HG02678 (cell line): ENCODE data around the gene WDR46.
"Not testable (repeated sequence)": the region's sequence is repeated elsewhere in the genome, so short reads cannot be mapped to it uniquely, and the experiment has no call there.

Experiments used
- ATAC-seq: cut with Tn5 transposase; IDR thresholded peaks from one replicate; pipeline ENCODE4 v1.9.1; 2021; ENCODE audit warnings: mild to moderate bottlenecking, moderate library complexity; ENCODE audit not compliant: unreplicated experiment

Gene WDR46

DNA sequence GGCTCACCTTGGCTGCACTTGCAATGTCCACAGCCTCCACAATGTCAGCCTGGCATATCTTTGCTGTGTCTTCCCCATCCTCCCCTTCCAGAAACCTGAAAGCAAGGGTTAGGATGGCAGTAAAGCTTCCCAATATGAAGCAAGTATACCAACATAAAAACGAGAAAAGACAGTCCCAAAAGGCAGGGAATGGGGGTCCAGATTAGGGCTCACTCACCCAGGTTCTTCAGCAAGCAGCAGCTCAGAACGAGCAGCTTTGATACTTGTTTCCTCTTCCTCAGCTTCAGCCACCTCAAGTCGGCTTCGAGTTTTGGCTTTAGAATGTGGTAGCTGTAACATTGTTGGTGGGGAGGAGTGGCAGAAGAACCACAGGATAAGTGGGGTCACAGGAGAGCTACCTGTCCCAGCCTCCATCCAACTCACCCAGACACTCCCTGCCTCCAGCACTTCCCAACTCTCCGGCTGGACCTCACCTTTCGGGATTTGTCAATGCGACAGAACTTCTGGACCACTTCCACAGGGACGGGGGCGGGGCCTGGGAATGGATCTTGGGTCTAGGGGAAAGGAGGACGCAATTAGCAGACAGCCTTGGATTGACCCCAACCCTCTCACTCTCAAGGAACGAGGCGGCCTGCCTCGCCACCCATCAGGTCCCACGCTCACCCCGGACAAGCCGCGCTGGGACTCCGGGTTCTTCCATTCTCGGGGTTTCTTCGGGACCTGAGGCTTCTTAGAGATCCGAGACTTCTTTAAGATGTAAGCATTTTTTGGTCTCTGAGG lies 708 bp downstream of the WDR46 start:
- no peak for ATAC-seq

GRCh38 chr6:33286946-33287914 lies 1.8 kb downstream of the WDR46 start:
- ATAC-seq: no peak

DNA sequence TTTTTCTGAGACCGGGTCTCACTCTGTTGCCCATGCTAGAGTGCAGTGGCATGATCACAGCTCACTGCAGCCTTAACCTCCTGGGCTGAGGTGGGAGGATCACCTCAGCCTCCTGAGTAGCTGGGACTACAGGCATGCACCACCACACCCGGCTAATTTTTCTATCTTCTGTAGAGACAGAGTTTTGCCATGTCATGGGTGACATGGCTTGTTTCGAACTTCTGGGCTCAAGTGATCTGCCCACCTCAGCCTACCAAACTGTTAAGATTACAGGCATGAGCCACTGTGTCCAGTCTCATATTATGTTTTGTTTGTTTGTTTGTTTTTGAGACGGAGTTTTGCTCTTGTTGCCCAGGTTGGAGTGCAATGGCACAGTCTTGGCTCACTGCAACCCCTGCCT lies 3.8 kb downstream of the WDR46 start:
- not testable (repeated sequence) for ATAC-seq

DNA sequence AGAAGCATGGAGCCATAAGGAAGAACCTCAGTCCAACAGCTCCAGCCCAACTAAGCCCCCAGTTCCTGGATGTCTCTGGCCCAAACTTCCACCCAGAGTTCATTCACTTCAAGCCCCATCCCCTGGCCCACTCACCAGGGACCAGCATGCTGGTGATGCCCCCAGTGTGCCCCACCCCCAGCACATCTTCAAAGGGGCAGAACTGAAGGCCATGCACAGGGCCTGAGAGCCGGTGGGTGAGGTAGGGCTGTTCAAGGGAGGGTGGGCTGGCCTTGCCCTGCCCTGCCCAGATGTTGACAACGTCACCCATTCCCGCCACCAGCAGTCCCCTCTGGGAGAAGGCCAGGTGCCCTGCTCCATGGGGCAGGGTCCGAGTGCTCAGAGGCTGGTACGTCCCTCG lies 8.5 kb downstream of the WDR46 start:
- ATAC-seq: no peak

GRCh38 chr6:33279971-33280511 lies 9.0 kb downstream of the WDR46 start:
- ATAC-seq: no peak

GRCh38 chr6:33279257-33279695 lies 9.8 kb downstream of the WDR46 start:
- ATAC-seq: no peak

GRCh38 chr6:33278810-33279209 lies 10.2 kb downstream of the WDR46 start:
- ATAC-seq: no peak

DNA sequence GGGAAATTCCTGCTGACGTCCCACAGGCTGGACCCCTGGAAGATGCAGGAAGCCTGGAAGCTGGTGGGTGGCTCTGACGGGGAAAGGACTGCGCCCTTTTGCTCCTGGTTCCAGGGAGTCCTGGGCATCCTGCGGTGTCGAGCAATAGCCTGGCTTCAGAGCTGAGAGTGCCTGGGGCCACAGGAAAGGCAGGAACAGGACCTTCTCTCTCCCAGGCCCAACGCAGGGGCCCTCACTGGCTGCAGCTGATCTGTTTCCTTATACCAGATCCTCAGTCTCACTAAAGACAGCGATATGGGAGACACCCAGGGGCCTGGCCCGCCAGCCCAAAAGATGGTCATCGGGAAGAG lies 10.7 kb downstream of the WDR46 start:
- ATAC-seq: no peak

DNA sequence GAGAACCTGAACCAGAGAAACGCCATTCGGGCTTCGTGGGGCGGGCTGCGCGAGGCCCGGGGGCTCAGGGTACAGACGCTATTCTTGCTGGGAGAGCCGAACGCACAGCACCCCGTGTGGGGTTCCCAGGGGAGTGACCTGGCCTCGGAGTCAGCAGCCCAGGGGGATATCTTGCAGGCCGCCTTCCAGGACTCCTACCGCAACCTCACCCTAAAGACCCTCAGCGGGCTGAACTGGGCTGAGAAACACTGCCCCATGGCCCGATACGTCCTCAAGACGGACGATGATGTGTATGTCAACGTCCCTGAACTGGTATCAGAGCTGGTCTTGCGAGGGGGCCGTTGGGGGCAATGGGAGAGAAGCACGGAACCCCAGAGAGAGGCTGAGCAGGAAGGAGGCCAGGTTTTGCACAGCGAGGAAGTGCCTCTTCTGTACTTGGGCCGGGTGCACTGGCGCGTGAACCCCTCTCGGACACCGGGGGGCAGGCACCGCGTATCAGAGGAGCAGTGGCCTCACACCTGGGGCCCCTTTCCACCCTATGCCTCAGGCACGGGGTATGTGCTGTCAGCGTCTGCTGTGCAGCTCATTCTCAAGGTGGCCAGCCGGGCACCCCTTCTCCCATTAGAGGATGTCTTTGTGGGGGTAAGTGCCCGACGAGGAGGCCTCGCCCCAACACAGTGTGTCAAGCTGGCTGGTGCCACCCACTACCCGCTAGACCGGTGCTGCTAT lies 11.2 kb downstream of the WDR46 start:
- ATAC-seq: no peak

- ATAC-seq: peak; percentile 69
These were observed 12.0 kb downstream of the WDR46 start, which contains the start of gene B3GALT4 for GRCh38 chr6:33276864-33277662. TSS of gene B3GALT4 (plus strand) at chr6:33277123. CDS start at chr6:33277420, 297 bp downstream.

DNA sequence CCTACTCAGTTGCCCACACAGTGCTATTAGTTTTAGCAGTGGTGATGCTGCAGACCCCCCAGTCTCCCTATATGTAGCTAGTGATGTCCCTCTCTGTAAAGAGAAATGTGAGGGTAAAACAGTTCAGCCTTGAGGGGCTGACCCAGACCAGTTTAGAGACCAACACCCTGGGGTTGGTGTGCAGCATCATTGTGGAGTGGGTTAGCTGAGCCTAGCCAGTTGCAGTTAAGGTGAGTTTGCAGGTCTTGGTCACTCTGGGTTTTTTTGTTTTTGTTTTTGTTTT lies 12.5 kb downstream of the WDR46 start:
- ATAC-seq: no peak

DNA sequence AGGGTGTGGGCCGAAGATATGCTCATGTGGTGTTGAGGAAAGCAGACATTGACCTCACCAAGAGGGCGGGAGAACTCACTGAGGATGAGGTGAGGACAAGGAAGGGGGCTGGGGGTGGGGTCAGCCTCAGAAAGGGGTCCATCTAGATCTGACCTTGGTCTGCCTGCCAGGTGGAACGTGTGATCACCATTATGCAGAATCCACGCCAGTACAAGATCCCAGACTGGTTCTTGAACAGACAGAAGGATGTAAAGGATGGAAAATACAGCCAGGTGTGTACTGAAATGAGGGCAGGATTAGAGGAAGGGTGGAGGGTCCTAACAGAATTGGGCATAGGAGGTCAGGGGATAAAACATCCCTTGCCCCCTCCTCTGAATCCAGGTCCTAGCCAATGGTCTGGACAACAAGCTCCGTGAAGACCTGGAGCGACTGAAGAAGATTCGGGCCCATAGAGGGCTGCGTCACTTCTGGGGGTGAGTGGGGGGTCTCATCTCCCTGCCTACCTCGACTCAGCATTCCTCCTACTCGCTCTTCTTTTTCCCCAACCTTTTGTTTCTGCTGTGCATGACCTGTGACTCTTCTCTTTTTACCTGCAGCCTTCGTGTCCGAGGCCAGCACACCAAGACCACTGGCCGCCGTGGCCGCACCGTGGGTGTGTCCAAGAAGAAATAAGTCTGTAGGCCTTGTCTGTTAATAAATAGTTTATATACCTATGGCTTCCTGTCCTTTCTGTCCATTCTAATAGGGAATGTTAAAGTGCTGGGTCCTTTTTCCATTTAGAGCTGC lies 13.1 kb downstream of the WDR46 start:
- not testable (repeated sequence) for ATAC-seq

- ATAC-seq: no peak
These were observed 14.8 kb downstream of the WDR46 start for GRCh38 chr6:33273924-33274902.

GRCh38 chr6:33273129-33273923 lies 15.7 kb downstream of the WDR46 start:
- ATAC-seq: no peak

- ATAC-seq: no peak
These were observed 16.5 kb downstream of the WDR46 start for GRCh38 chr6:33272275-33273128.

GRCh38 chr6:33271468-33272274 lies 17.4 kb downstream of the WDR46 start, which contains the start of the genes RPS18 and VPS52:
TSS of gene RPS18 (plus strand) at chr6:33272075. CDS start at chr6:33272120, 45 bp downstream.
TSS of gene VPS52 (minus strand) at chr6:33271876. CDS start at chr6:33271675, 201 bp downstream.
- peak; percentile 87 for ATAC-seq
